Left ventricle myocardium inferior (tissue), 1 donor: ENCODE data around the gene KIAA1217. TPM values are rescaled to one million over a fixed set of nuclear protein-coding genes. Genes with fewer than 3 reads are reported as not detected.

Source experiments
- DNase-seq: peaks from one replicate; pipeline ENCODE4 v3.0.0-alpha.2; 2020
- H3K27ac ChIP-seq: fragments of 200-600 bp; replicated peaks from 2 replicates; pipeline ENCODE4 v1.8.0; 2021
- H3K27me3 ChIP-seq: fragments of 200-600 bp; 2 replicates; pipeline ENCODE4 v1.8.0; 2021; ENCODE audit warnings: low read depth
- H3K36me3 ChIP-seq: fragments of 200-600 bp; 2 replicates; pipeline ENCODE4 v1.8.0; 2021
- H3K4me1 ChIP-seq: fragments of 200-600 bp; 2 replicates; pipeline ENCODE4 v1.8.0; 2021
- H3K4me3 ChIP-seq: fragments of 200-600 bp; 2 replicates; pipeline ENCODE4 v1.8.0; 2021; ENCODE audit warnings: mild to moderate bottlenecking, moderate library complexity
- H3K9me3 ChIP-seq: fragments of 200-600 bp; replicated peaks from 2 replicates; pipeline ENCODE4 v1.8.0; 2021
- intact Hi-C: fragments of 100-400 bp; cut with micrococcal nuclease; formaldehyde crosslinking; loops from one replicate; pipeline ENCODE4 v1.11.0; 2022
- total RNA-seq: library from RNA; stranded (reverse); fragmentation: NEBNext Ultra II Directional; extraction: Animal tissue kit (Norgen Biotek cat#: 25700); gene quantifications from one replicate; pipeline ENCODE4 v1.2.1, GENCODE V29; 2021
- TF ChIP-seq, protein P1 (sequence below): fragments of 200-600 bp; IDR thresholded peaks from 2 replicates; pipeline ENCODE4 v1.8.0; 2021; ENCODE audit warnings: antibody characterized with exemption, mild to moderate bottlenecking, borderline replicate concordance
- donor health status: DM: no; HTN: yes; CAD: no; lungs with severe emphysema.

The KIAA1217 gene
- total RNA-seq, 1 donor from 2014 or later: 30.2 TPM

- Histone ChIP-seq H3K4me3 (peak overlapping the region; percentile 77), H3K4me1 (peaks cover 71% of the 10 kb centered on the region), H3K27me3 (no peaks in the 10 kb centered on the region), H3K36me3 (no peaks in the 10 kb centered on the region), H3K9me3 (no peaks in the 10 kb centered on the region), H3K27ac (peak overlapping the region; percentile 94)
- DNase-seq: no peak
- intact Hi-C loops: no loop called here
- TF ChIP-seq, protein P1, sequence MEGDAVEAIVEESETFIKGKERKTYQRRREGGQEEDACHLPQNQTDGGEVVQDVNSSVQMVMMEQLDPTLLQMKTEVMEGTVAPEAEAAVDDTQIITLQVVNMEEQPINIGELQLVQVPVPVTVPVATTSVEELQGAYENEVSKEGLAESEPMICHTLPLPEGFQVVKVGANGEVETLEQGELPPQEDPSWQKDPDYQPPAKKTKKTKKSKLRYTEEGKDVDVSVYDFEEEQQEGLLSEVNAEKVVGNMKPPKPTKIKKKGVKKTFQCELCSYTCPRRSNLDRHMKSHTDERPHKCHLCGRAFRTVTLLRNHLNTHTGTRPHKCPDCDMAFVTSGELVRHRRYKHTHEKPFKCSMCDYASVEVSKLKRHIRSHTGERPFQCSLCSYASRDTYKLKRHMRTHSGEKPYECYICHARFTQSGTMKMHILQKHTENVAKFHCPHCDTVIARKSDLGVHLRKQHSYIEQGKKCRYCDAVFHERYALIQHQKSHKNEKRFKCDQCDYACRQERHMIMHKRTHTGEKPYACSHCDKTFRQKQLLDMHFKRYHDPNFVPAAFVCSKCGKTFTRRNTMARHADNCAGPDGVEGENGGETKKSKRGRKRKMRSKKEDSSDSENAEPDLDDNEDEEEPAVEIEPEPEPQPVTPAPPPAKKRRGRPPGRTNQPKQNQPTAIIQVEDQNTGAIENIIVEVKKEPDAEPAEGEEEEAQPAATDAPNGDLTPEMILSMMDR: no peak
Measured at GRCh38 chr10:24207341-24207740, 1.6 kb upstream of the KIAA1217 start.

GRCh38 chr10:24207781-24208611 lies 942 bp upstream of the KIAA1217 start:
- intact Hi-C loops: no loop called here
- H3K27ac ChIP-seq: peak overlapping the region; percentile 94
- H3K4me3 ChIP-seq: peak overlapping the region; percentile 77
- TF ChIP-seq, protein P1: no peak
- H3K27me3 ChIP-seq: no peaks in the 10 kb centered on the region
- H3K36me3 ChIP-seq: no peaks in the 10 kb centered on the region
- peak; percentile 35 for DNase-seq
- H3K4me1 ChIP-seq: peaks cover 73% of the 10 kb centered on the region
- H3K9me3 ChIP-seq: no peaks in the 10 kb centered on the region

DNA sequence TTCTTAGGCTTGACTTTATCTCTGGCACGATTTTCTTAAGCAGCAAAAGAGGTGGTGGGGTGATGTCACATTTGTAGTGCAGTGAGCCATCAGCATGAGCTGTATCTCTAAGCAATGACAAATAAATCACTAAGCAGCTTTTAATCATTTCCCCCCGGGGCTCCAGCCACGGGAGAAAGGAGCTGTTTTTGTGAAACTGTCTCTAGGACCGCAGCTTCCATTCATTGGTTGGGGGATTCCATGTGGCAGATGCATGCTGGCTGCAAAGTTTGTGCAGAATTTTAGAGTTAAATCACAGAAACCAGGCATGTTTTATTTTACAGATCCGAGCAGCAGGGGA lies 464 bp downstream of the KIAA1217 start:
- intact Hi-C loops: no loop called here
- no peaks in the 10 kb centered on the region for H3K9me3 ChIP-seq
- H3K27ac ChIP-seq: peak overlapping the region; percentile 94
- no peaks in the 10 kb centered on the region for H3K36me3 ChIP-seq
- H3K27me3 ChIP-seq: no peaks in the 10 kb centered on the region
- DNase-seq: no peak
- H3K4me1 ChIP-seq: peaks cover 87% of the 10 kb centered on the region
- TF ChIP-seq, protein P1: no peak
- H3K4me3 ChIP-seq: peak overlapping the region; percentile 77

DNA sequence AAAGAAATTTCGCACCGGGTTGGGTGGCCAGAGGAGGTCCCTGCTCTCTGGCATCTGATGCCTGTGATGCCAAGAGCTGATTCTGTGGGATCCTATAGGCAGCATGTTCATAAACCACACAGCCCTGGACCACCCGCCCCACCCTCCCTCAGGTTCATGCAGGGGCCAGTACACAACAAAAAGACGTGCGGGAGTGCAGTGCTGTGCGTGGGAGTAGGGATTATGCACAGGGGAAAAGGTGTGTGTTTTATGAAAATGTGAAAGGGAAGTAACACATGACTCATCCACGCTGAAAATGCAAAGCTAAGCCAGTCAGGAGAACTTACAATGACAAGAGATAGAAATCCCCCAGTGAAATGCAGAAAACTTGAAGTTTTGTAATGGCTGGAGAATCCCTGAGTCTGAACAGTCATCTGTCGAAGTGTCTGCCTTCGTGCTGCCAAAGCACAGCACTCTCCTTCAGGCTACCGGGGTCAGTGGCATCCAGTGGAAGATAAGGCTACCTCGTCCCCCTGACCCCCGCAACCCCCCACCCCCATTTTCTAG lies 1.1 kb downstream of the KIAA1217 start:
- H3K27ac ChIP-seq: peak overlapping the region; percentile 94
- DNase-seq: no peak

GRCh38 chr10:24210501-24210900 lies 1.6 kb downstream of the KIAA1217 start:
- H3K36me3 ChIP-seq: no peaks in the 10 kb centered on the region
- intact Hi-C loops: no loop called here
- no peak for DNase-seq
- H3K9me3 ChIP-seq: no peaks in the 10 kb centered on the region
- TF ChIP-seq, protein P1: no peak
- H3K27ac ChIP-seq: peak overlapping the region; percentile 94
- peaks cover 96% of the 10 kb centered on the region for H3K4me1 ChIP-seq
- peak overlapping the region; percentile 77 for H3K4me3 ChIP-seq
- no peaks in the 10 kb centered on the region for H3K27me3 ChIP-seq

More for the DNA sequence above, 1.1 kb downstream of the KIAA1217 start:
- peaks cover 93% of the 10 kb centered on the region for H3K4me1 ChIP-seq
- H3K36me3 ChIP-seq: no peaks in the 10 kb centered on the region
- intact Hi-C loops: no loop called here
- H3K4me3 ChIP-seq: peak overlapping the region; percentile 77
- H3K27me3 ChIP-seq: no peaks in the 10 kb centered on the region
- TF ChIP-seq, protein P1: no peak
- H3K9me3 ChIP-seq: no peaks in the 10 kb centered on the region
